Hepatocyte (in vitro differentiated cells): Measurements from ENCODE around the gene HNF1A. TPM values are rescaled to one million over a fixed set of nuclear protein-coding genes. Genes with fewer than 3 reads are reported as not detected.

Experiments
- DNase-seq: peaks from one replicate; pipeline ENCODE4 v3.0.0-alpha.2; 2016; ENCODE audit warnings: low spot score
- H2AFZ ChIP-seq: fragments of 200-600 bp; sonication (generic); 2 replicates; pipeline ENCODE4 v1.6.0; 2016; ENCODE audit warnings: antibody characterized with exemption, mild to moderate bottlenecking
- H3K27ac ChIP-seq: fragments of 200-600 bp; sonication (generic); 2 replicates; pipeline ENCODE4 v1.5.1; 2016; ENCODE audit warnings: mild to moderate bottlenecking
- H3K27me3 ChIP-seq: fragments of 200-600 bp; sonication (generic); 2 replicates; pipeline ENCODE4 v1.6.1; 2016
- H3K36me3 ChIP-seq: fragments of 200-600 bp; sonication (generic); replicated peaks from 2 replicates; pipeline ENCODE4 v1.5.1; 2016; ENCODE audit warnings: low read depth; ENCODE audit not compliant: insufficient read depth
- H3K4me1 ChIP-seq: fragments of 200-600 bp; sonication (generic); 2 replicates; pipeline ENCODE4 v1.5.1; 2016; ENCODE audit warnings: mild to moderate bottlenecking, moderate library complexity; ENCODE audit not compliant: insufficient read depth
- H3K4me2 ChIP-seq: fragments of 200-600 bp; sonication (generic); 2 replicates; pipeline ENCODE4 v1.6.0; 2016
- H3K4me3 ChIP-seq: fragments of 200-600 bp; sonication (generic); 2 replicates; pipeline ENCODE4 v1.5.1; 2016; ENCODE audit warnings: mild to moderate bottlenecking
- H3K79me2 ChIP-seq: fragments of 200-600 bp; sonication (generic); 2 replicates; pipeline ENCODE4 v1.6.0; 2017; ENCODE audit warnings: mild to moderate bottlenecking
- H3K9me2 ChIP-seq: fragments of 200-600 bp; sonication (generic); replicated peaks from 2 replicates; pipeline ENCODE4 v1.6.0; 2017; ENCODE audit warnings: mild to moderate bottlenecking; ENCODE audit not compliant: insufficient read depth
- H3K9me3 ChIP-seq: fragments of 200-600 bp; sonication (generic); 2 replicates; pipeline ENCODE4 v1.5.1; 2016; ENCODE audit warnings: low read depth, mild to moderate bottlenecking
- H4K20me1 ChIP-seq: fragments of 200-600 bp; sonication (generic); 2 replicates; pipeline ENCODE4 v1.6.0; 2016; ENCODE audit warnings: mild to moderate bottlenecking; ENCODE audit not compliant: insufficient read depth, poor library complexity, severe bottlenecking
- EZH2 ChIP-seq: fragments of 200-600 bp; sonication (generic); IDR thresholded peaks from 2 replicates; pipeline ENCODE4 v1.6.1; 2016; ENCODE audit warnings: antibody characterized with exemption, mild to moderate bottlenecking, borderline replicate concordance
- EZH2phosphoT487 ChIP-seq: fragments of 200-600 bp; sonication (generic); IDR thresholded peaks from one replicate; pipeline ENCODE4 v1.6.1; 2018; ENCODE audit warnings: antibody characterized with exemption, mild to moderate bottlenecking, low read depth, moderate library complexity; ENCODE audit not compliant: unreplicated experiment, severe bottlenecking
- WGBS: methylation state at CpG from one replicate; pipeline ENCODE4 v1.1.6; 2016; ENCODE audit warnings: low lambda C conversion rate; ENCODE audit errors: missing lambda C conversion rate; 5-methylcytosine and 5-hydroxymethylcytosine counted together
- polyA plus RNA-seq: library from polyadenylated mRNA; unstranded; fragments of >200 nt; fragmentation: Nextera tagmentation; extraction: Ambion mirVana; gene quantifications from 2 replicates; pipeline ENCODE4 v1.2.1, GENCODE V29; 2016
- total RNA-seq: library from RNA; depleted of rRNA; stranded (reverse); fragments of >200 nt; gene quantifications from 2 replicates; pipeline ENCODE4 v1.2.3, GENCODE V29; 2014
- TF ChIP-seq, protein P1 (sequence below): fragments of 200-600 bp; sonication (generic); IDR thresholded peaks from 2 replicates; pipeline ENCODE4 v1.5.1; 2016; ENCODE audit warnings: antibody characterized with exemption, mild to moderate bottlenecking; ENCODE audit not compliant: poor library complexity

Gene HNF1A
- total and polyA plus RNA-seq, 2 experiments from 2014 or later: 16.7 to 23.9 TPM

DNA sequence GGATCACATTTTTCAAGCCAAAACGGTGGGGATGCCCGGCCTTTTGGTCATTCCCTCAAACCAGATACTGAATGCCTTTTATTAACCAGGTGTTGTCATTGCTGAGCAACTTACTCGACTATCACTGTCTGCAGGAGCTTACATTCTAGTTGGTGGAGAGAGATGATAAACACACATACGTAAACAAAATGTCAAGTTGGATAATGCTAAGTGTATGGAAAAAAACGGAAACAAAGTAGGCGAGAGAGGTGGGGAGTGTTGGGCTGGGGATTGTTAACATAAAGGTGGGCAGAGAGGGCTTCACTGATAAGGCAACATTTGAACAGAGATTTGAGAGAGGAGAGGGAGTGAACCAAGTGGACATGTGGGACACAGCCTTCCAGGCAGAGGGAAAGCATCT, 33.5 kb downstream of the HNF1A start:
- Histone ChIP-seq H3K36me3 (no peaks in the 10 kb centered on the region), H4K20me1 (no peaks in the 10 kb centered on the region), H3K4me3 (no peak overlapping the region), H3K27ac (no peak overlapping the region), H3K9me2 (no peaks in the 10 kb centered on the region), H3K27me3 (no peaks in the 10 kb centered on the region), H3K4me1 (peaks cover 4% of the 10 kb centered on the region), H3K79me2 (peaks cover 12% of the 10 kb centered on the region), H2AFZ (no peak overlapping the region), H3K9me3 (no peaks in the 10 kb centered on the region), H3K4me2 (no peak overlapping the region)
- WGBS: 78% methylated on average over 6 of the region's 6 CpGs
- DNase-seq: no peak
- TF ChIP-seq EZH2 (no peak), EZH2phosphoT487 (no peak)
- TF ChIP-seq, protein P1, sequence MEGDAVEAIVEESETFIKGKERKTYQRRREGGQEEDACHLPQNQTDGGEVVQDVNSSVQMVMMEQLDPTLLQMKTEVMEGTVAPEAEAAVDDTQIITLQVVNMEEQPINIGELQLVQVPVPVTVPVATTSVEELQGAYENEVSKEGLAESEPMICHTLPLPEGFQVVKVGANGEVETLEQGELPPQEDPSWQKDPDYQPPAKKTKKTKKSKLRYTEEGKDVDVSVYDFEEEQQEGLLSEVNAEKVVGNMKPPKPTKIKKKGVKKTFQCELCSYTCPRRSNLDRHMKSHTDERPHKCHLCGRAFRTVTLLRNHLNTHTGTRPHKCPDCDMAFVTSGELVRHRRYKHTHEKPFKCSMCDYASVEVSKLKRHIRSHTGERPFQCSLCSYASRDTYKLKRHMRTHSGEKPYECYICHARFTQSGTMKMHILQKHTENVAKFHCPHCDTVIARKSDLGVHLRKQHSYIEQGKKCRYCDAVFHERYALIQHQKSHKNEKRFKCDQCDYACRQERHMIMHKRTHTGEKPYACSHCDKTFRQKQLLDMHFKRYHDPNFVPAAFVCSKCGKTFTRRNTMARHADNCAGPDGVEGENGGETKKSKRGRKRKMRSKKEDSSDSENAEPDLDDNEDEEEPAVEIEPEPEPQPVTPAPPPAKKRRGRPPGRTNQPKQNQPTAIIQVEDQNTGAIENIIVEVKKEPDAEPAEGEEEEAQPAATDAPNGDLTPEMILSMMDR: no peak

DNA sequence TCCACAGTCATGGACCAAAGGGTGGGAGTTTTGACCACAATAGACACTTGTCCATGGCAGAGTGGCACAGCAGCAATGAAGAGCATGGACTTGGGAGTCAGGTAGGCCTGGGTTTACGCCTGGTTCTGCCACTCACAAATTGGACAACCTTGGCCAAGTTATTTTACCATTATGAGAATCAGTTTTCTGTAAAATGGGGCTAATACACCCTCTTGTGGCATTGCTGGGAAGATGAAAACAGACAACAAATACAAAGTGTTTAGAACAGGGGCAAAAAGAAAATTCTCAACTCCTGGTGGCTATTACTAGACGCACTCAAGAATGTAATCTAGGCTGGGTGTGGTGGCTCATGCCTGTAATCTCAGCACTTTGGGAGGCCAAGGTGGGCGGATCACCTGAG, 35.4 kb downstream of the HNF1A start:
- no peak for DNase-seq
- no peaks in the 10 kb centered on the region for H4K20me1 ChIP-seq
- peaks cover 12% of the 10 kb centered on the region for H3K79me2 ChIP-seq
- H3K4me3 ChIP-seq: no peak overlapping the region
- H3K9me2 ChIP-seq: no peaks in the 10 kb centered on the region
- H3K4me2 ChIP-seq: no peak overlapping the region
- H3K36me3 ChIP-seq: no peaks in the 10 kb centered on the region
- TF ChIP-seq, protein P1: no peak
- TF ChIP-seq EZH2phosphoT487: no peak
- TF ChIP-seq EZH2: no peak
- H3K27me3 ChIP-seq: no peaks in the 10 kb centered on the region
- no peak overlapping the region for H2AFZ ChIP-seq
- 94% methylated on average over 3 of the region's 3 CpGs for WGBS
- H3K9me3 ChIP-seq: no peaks in the 10 kb centered on the region
- no peak overlapping the region for H3K27ac ChIP-seq
- H3K4me1 ChIP-seq: peaks cover 4% of the 10 kb centered on the region

DNA sequence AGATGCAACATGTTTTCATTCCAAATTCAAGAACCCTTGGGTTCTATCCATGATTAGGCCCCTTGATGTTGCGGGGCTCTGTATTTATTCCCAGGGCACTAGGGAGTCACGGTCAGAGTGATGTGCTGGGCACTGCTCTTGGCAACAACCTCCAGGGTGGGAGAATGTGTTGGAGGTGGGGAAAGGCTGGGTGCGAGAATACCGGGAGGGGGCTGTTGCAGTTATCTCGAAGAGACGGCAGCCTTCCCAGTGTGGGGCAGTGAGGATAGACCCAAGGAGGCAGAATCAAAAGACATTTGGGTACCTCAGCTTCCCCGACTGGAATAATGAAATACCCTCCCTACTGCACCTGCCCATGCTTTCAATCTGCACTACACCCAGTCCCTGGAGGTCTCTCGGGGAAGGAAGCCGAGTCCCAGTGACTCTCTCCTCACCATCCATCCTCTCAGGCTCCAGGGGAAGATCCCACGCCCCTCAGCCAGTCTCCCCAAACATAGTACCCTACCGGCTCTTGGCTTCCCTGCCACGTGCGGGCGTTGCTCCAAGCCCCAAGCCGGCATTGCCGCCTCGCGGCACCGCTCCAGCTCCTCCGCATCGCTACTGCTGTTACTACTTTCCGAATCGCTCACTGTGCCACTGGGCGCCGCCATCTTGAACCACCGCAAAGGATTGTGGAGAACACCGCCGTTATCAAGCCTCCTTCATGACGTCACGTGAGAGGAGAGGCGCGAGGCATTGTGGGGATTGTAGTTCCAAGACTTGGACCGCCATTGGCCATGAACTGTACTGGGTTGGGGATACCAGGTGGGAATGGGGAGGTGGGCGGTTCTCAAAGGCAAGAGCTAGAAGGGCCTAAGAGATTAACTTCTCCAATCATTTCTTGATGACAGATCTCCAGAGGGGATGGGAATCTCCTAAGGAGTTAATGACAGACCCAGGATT, 37.8 kb downstream of the HNF1A start, which contains the start of gene C12orf43:
Gene C12orf43 (minus strand): TSS at position 663 of the 942 bp plus-strand sequence. CDS start 13 bp downstream, at position 650.
- Histone ChIP-seq H2AFZ (peak within 1 kb of the TSS; percentile 84), H3K27me3 (no peaks in the 10 kb centered on the region), H3K4me1 (peaks cover 4% of the 10 kb centered on the region), H3K9me3 (no peaks in the 10 kb centered on the region), H3K9me2 (no peaks in the 10 kb centered on the region), H3K4me2 (peak within 1 kb of the TSS; percentile 93), H3K4me3 (peak within 1 kb of the TSS; percentile 92), H3K36me3 (no peaks in the 10 kb centered on the region), H3K27ac (peak within 1 kb of the TSS; percentile 78), H4K20me1 (no peaks in the 10 kb centered on the region), H3K79me2 (peaks cover 12% of the 10 kb centered on the region)
- peak; percentile 96 for DNase-seq
- TF ChIP-seq EZH2phosphoT487 (no peak), EZH2 (no peak)
- TF ChIP-seq, protein P1: no peak
- WGBS: 3% methylated on average over 34 of the region's 34 CpGs
